ENCODE data around the gene PEAK3.

The PEAK3 gene

GRCh38 chr19:2236314-2237050 is 45.5 kb downstream of the PEAK3 start, which contains the start of the genes PLEKHJ1 and SF3A2:
Gene PLEKHJ1 (minus strand): TSS chr19:2236329. CDS start chr19:2236248, 81 bp downstream.
Gene SF3A2 (plus strand): TSS chr19:2236824. CDS start chr19:2243419, 6,595 bp downstream.
- peak; percentile 98 for DNase-seq (ENCODE audit: low spot score)

DNA sequence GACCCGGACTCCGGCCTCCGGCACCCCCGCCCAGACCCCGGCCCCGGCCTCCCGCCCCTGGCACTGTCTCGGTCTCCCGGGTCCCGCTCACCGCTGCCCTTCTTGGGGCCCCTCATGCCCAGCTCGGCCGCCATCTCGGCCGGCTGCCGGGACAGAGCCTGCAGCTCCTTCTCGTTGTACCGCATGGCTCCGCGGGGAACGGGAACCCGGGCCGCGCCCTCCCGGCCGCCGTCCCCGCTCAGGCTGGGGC is 46.0 kb downstream of the PEAK3 start:
- no peak for DNase-seq (ENCODE audit: low spot score)

DNA sequence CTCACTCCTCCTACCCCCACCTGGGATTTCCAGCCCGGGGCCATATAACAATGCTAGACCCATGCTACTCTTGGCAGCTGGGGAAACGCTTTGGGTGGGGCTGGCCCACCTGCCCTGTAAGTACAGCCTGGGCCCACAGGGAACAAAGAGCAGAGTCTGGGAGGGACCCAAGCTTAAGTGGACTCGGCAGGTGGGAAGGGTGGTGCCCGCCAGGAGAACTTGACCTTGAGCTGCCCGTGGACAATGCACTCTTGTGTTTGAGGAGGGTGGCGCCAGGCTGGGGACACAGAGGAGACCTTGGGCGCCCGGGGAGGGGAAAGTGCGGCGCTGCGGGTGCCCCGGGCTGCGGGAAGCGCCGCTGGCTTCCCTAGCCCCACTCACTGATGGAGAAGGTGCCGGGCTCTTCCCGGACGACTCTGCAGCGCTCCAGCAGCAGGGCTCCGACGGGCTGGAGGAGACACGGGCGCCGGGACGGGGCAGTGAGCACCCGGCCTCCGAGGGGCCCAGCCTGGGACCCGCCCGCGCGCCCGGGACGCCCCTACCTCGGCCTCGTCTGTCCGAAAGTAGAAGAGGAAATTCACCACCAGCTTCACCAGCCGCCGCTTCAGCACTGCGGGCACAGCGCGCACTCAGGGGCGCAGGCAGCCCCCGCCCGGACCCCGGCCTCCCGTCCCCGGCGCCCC is 46.5 kb downstream of the PEAK3 start:
- DNase-seq (ENCODE audit: low spot score), result peak; percentile 51

DNA sequence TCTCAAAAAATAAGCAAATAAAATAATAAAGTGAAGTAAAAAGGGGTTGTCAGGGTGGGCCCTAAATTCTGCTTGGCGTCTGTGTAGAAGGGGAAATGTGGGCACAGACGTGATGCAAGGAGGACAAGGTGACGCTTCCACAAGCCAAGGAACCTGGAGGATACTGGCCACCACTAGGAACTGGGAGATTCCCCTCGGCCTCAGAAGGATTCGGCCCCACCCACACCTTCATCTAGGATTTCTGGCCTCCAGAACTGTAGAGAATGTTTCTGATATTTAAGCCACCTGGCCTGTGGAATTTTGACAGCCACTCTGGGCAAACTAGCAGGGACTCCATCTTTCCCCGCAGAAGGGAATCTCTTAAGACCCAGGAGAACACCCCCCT is 47.0 kb downstream of the PEAK3 start:
- DNase-seq (ENCODE audit: low spot score), result no peak

GRCh38 chr19:2233601-2234280 is 48.2 kb downstream of the PEAK3 start:
- DNase-seq (ENCODE audit: low spot score), result no peak

- DNase-seq (ENCODE audit: low spot score), result no peak
Observed at GRCh38 chr19:2232286-2233151, 49.5 kb downstream of the PEAK3 start.

GRCh38 chr19:2231621-2232221 is 50.3 kb downstream of the PEAK3 start:
- DNase-seq (ENCODE audit: low spot score), result no peak

GRCh38 chr19:2230807-2231533 is 51.0 kb downstream of the PEAK3 start:
- no peak for DNase-seq (ENCODE audit: low spot score)

- no peak for DNase-seq (ENCODE audit: low spot score)
Observed at GRCh38 chr19:2230033-2230531, 51.9 kb downstream of the PEAK3 start.

- no peak for DNase-seq (ENCODE audit: low spot score)
Observed at GRCh38 chr19:2229103-2230032, 52.6 kb downstream of the PEAK3 start.

DNA sequence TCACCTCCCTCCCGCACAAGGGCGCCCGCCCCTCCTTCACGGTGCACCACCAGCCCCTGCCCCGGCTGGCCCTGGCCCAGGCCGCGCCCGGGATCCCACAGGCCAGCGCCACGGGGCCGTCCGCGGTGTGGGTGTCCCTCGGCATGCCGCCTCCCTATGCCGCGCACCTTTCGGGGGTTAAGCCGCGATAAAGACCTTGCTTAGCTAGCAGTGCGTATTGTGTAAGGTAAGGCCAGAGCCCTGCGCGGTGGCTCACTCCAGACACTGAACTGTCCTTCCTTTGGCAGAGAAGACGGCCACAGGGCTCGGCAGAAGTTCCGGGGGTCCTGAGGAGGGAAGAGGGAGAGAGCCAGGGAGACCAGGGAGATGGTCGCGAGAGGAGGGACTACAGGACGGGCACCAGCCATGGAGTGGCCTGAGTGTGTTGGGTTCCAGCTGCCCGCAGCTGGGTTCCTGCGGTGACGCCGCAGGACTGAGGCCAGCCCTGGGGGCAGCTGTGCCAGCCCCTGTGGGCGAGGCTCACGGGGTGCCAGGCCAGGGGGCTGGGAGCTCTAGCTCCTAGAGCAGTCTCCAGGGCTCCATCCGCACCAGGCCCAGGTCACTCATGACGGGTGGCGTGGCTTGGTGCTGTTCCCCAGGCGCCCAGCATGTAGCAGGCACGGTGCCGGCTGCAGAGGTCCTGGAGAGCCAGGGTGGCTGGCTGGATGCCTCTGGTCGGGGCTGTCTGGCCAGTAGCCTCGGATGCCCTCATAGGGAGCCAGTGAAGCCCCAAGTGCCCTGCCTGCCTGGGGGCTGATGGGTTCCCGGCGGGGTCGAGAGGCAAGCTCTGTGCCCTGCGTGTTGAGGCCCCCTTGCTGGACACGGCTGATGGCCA is 53.6 kb downstream of the PEAK3 start:
- no peak for DNase-seq (ENCODE audit: low spot score)

DNA sequence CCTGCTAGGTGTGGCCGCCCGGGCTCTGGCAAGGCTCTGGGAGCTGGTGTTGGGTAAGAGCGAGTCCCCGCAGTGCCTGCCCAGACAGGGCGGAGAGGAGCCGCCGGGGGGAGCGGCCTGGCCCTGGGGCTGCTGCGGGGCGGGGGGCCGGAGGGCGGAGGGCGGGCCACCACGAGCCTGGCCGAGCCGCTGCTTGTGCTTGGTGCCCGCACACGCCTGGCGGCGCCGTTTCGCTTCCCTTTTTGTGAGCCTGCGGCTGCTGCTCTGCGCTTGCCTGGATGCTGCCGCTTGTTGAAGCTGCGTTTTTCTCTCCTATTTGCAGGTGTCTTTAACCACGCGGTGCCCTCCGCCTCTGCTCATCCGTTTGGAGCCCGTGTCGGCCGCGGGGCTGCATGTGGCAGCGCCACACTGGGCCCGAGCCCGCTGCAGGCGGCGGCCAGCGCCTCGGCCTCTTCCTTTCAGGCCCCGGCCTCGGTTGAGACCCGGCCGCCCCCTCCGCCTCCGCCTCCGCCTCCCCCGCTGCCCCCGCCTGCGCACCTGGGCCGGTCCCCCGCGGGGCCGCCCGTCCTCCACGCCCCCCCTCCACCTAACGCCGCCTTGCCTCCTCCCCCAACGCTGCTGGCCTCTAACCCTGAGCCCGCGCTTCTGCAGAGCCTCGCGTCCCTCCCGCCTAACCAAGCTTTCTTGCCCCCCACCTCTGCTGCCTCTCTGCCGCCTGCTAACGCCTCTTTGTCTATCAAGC is 54.4 kb downstream of the PEAK3 start:
- no peak for DNase-seq (ENCODE audit: low spot score)

DNA sequence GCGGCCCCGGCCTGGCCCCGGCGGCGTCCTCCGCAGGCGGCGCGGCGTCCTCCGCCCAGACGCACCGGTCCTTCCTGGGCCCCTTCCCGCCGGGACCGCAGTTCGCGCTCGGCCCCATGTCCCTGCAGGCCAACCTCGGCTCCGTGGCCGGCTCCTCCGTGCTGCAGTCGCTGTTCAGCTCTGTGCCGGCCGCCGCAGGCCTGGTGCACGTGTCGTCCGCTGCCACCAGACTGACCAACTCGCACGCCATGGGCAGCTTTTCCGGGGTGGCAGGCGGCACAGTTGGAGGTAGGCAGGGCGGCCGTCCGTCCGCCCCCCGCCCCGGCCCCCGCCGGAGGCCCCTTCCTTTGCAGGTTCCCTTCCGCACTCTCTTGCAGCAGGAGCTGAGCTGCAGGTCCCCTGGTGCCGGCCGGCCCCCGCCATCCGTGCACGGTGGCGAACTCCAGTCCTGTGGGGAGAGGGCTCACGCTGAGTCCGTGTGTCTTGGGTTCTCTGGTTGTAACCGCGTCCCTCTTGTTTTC is 55.1 kb downstream of the PEAK3 start:
- no peak for DNase-seq (ENCODE audit: low spot score)

DNA sequence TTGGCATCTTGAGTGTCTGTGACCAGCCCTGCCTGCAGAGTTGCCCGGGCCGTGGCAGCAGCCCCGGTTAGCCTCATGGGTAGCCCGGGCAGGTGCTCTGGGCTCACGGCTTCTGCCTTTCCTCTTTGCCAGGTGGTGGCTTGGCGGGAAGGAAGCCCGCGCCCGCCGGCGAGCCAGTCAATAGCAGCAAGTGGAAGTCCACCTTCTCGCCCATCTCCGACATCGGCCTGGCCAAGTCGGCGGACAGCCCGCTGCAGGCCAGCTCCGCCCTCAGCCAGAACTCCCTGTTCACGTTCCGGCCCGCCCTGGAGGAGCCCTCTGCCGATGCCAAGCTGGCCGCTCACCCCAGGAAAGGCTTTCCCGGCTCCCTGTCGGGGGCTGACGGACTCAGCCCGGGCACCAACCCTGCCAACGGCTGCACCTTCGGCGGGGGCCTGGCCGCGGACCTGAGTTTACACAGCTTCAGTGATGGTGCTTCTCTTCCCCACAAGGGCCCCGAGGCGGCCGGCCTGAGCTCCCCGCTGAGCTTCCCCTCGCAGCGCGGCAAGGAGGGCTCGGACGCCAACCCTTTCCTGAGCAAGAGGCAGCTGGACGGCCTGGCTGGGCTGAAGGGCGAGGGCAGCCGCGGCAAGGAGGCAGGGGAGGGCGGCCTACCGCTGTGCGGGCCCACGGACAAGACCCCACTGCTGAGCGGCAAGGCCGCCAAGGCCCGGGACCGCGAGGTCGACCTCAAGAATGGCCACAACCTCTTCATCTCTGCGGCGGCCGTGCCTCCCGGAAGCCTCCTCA is 55.7 kb downstream of the PEAK3 start:
- no peak for DNase-seq (ENCODE audit: low spot score)

- DNase-seq (ENCODE audit: low spot score), result no peak
Observed at GRCh38 chr19:2225415-2226050, 56.4 kb downstream of the PEAK3 start.

GRCh38 chr19:2224754-2225349 is 57.1 kb downstream of the PEAK3 start:
- no peak for DNase-seq (ENCODE audit: low spot score)
